Astrocyte (in vitro differentiated cells and primary cell): ENCODE results near the gene GPC5. TPM values are rescaled to one million over a fixed set of nuclear protein-coding genes. Genes with fewer than 3 reads are reported as not detected.

Experiments used
- DNase-seq: peaks from one replicate; pipeline ENCODE4 v3.0.0-alpha.2; 2010; ENCODE audit warnings: low read depth
- FAIRE-seq: peaks from 2 replicates; lab custom pipeline; 2011; peaks lifted over from hg19 to GRCh38; lab: Jason Lieb, UNC
- H2AFZ ChIP-seq: 2 replicates; pipeline ENCODE4 v1.6.0; 2012; ENCODE audit warnings: low read depth, low read length, inconsistent platforms
- H3K27ac ChIP-seq: 2 replicates; pipeline ENCODE4 v1.5.1; 2011; ENCODE audit warnings: low read depth, low read length, inconsistent platforms
- H3K27me3 ChIP-seq: 2 replicates; pipeline ENCODE4 v1.6.0; 2011; ENCODE audit warnings: low read length, inconsistent platforms; ENCODE audit not compliant: insufficient read depth
- H3K36me3 ChIP-seq: 2 replicates; pipeline ENCODE4 v1.5.1; 2011; ENCODE audit warnings: low read length, inconsistent platforms; ENCODE audit not compliant: insufficient read depth
- H3K4me1 ChIP-seq: 2 replicates; pipeline ENCODE4 v1.5.1; 2011; ENCODE audit warnings: low read length, inconsistent platforms; ENCODE audit not compliant: insufficient read depth
- H3K4me2 ChIP-seq: 2 replicates; pipeline ENCODE4 v1.6.0; 2012; ENCODE audit warnings: low read length, inconsistent platforms
- H3K4me3 ChIP-seq: 2 replicates; pipeline ENCODE4 v1.5.1; 2011; ENCODE audit warnings: low read depth, mild to moderate bottlenecking, low read length, inconsistent platforms; ENCODE audit not compliant: insufficient read depth
- H3K79me2 ChIP-seq: 2 replicates; pipeline ENCODE4 v1.6.0; 2012; ENCODE audit warnings: mild to moderate bottlenecking, low read length, inconsistent platforms; ENCODE audit not compliant: insufficient read depth
- H3K9ac ChIP-seq: 2 replicates; pipeline ENCODE4 v1.6.0; 2012; ENCODE audit warnings: mild to moderate bottlenecking, low read length, inconsistent platforms
- H3K9me3 ChIP-seq: 2 replicates; pipeline ENCODE4 v1.5.1; 2012; ENCODE audit warnings: low read depth, mild to moderate bottlenecking, low read length, inconsistent platforms; ENCODE audit not compliant: insufficient read depth
- H4K20me1 ChIP-seq: 2 replicates; pipeline ENCODE4 v1.6.0; 2012; ENCODE audit warnings: low read length, inconsistent platforms; ENCODE audit not compliant: insufficient read depth
- H3K27ac Mint-ChIP-seq: one replicate; pipeline ENCODE4 v1.8.0; 2021; ENCODE audit warnings: mild to moderate bottlenecking, mixed read lengths; ENCODE audit not compliant: unreplicated experiment
- H3K27me3 Mint-ChIP-seq: one replicate; pipeline ENCODE4 v1.8.0; 2021; ENCODE audit warnings: low read depth, mixed read lengths; ENCODE audit not compliant: unreplicated experiment
- H3K36me3 Mint-ChIP-seq: one replicate; pipeline ENCODE4 v1.8.0; 2021; ENCODE audit warnings: low read depth, mixed read lengths; ENCODE audit not compliant: unreplicated experiment
- H3K4me1 Mint-ChIP-seq: one replicate; pipeline ENCODE4 v1.8.0; 2021; ENCODE audit warnings: low read depth, mixed read lengths; ENCODE audit not compliant: unreplicated experiment
- H3K4me3 Mint-ChIP-seq: one replicate; pipeline ENCODE4 v1.8.0; 2021; ENCODE audit warnings: mild to moderate bottlenecking, moderate library complexity, mixed read lengths; ENCODE audit not compliant: unreplicated experiment
- H3K9me3 Mint-ChIP-seq: one replicate; pipeline ENCODE4 v1.8.0; 2021; ENCODE audit warnings: mild to moderate bottlenecking, mixed read lengths; ENCODE audit not compliant: unreplicated experiment
- CTCF ChIP-seq: IDR thresholded peaks from 2 replicates; pipeline ENCODE4 v1.5.1; 2011; ENCODE audit warnings: low read depth, mild to moderate bottlenecking, inconsistent platforms, low read length, moderate library complexity; ENCODE audit not compliant: insufficient read depth
- EZH2 ChIP-seq: IDR thresholded peaks from 2 replicates; pipeline ENCODE4 v1.6.1; 2012; ENCODE audit warnings: mild to moderate bottlenecking, low read length, inconsistent platforms; ENCODE audit not compliant: insufficient read depth
- total RNA-seq: library from RNA; stranded (reverse); gene quantifications from 2 replicates; pipeline ENCODE4 v1.2.1, GENCODE V29; 2021

GPC5 gene
- total RNA-seq, 1 donor from 2014 or later = 1.1 TPM

- Histone ChIP-seq H3K4me1 (no peaks in the 10 kb centered on the region), H3K27ac (no peak overlapping the region), H4K20me1 (no peaks in the 10 kb centered on the region), H3K4me3 (no peak overlapping the region), H2AFZ (no peak overlapping the region), H3K9me3 (no peaks in the 10 kb centered on the region), H3K27me3 (no peaks in the 10 kb centered on the region), H3K4me2 (no peak overlapping the region), H3K36me3 (no peaks in the 10 kb centered on the region), H3K79me2 (no peaks in the 10 kb centered on the region), H3K9ac (no peak overlapping the region)
- TF ChIP-seq EZH2 = no peak
- no peak for TF ChIP-seq CTCF
- peaks cover 3% of the 10 kb centered on the region for H3K27me3 Mint-ChIP-seq
- peak overlapping the region; percentile 63 for H3K27ac Mint-ChIP-seq
- H3K4me3 Mint-ChIP-seq = no peak overlapping the region
- H3K36me3 Mint-ChIP-seq = no peaks in the 10 kb centered on the region
- H3K4me1 Mint-ChIP-seq = peaks cover 9% of the 10 kb centered on the region
- no peaks in the 10 kb centered on the region for H3K9me3 Mint-ChIP-seq
- FAIRE-seq = no peak
- DNase-seq = peak; percentile 10
Measured at GRCh38 chr13:91482427-91482826, 84.0 kb downstream of the GPC5 start.

- no peaks in the 10 kb centered on the region for H3K4me1 ChIP-seq
- no peaks in the 10 kb centered on the region for H3K36me3 ChIP-seq
- H3K27ac ChIP-seq = no peak overlapping the region
- no peak overlapping the region for H2AFZ ChIP-seq
- peaks cover under 1% of the 10 kb centered on the region for H3K27me3 Mint-ChIP-seq
- TF ChIP-seq CTCF (no peak), EZH2 (no peak)
- peaks cover 2% of the 10 kb centered on the region for H3K9me3 Mint-ChIP-seq
- H3K4me2 ChIP-seq = no peak overlapping the region
- no peaks in the 10 kb centered on the region for H3K4me1 Mint-ChIP-seq
- FAIRE-seq (no peak), DNase-seq (no peak)
- H3K36me3 Mint-ChIP-seq = no peaks in the 10 kb centered on the region
- no peak overlapping the region for H3K27ac Mint-ChIP-seq
- H3K27me3 ChIP-seq = no peaks in the 10 kb centered on the region
- no peaks in the 10 kb centered on the region for H3K9me3 ChIP-seq
- H4K20me1 ChIP-seq = no peaks in the 10 kb centered on the region
- H3K9ac ChIP-seq = no peak overlapping the region
- no peak overlapping the region for H3K4me3 ChIP-seq
- H3K79me2 ChIP-seq = no peaks in the 10 kb centered on the region
- H3K4me3 Mint-ChIP-seq = no peak overlapping the region
Measured at GRCh38 chr13:91491980-91492379, 93.6 kb downstream of the GPC5 start.

- no peaks in the 10 kb centered on the region for H3K27me3 Mint-ChIP-seq
- peaks cover 2% of the 10 kb centered on the region for H3K9me3 Mint-ChIP-seq
- FAIRE-seq (no peak), DNase-seq (no peak)
- Histone ChIP-seq H3K36me3 (no peaks in the 10 kb centered on the region), H3K27ac (no peak overlapping the region), H3K27me3 (no peaks in the 10 kb centered on the region), H3K9ac (no peak overlapping the region), H2AFZ (no peak overlapping the region), H3K4me3 (no peak overlapping the region), H3K4me2 (no peak overlapping the region), H3K4me1 (no peaks in the 10 kb centered on the region), H3K79me2 (no peaks in the 10 kb centered on the region), H3K9me3 (no peaks in the 10 kb centered on the region), H4K20me1 (no peaks in the 10 kb centered on the region)
- no peak overlapping the region for H3K27ac Mint-ChIP-seq
- TF ChIP-seq CTCF = no peak
- no peak for TF ChIP-seq EZH2
- H3K4me3 Mint-ChIP-seq = no peak overlapping the region
- no peaks in the 10 kb centered on the region for H3K4me1 Mint-ChIP-seq
- no peaks in the 10 kb centered on the region for H3K36me3 Mint-ChIP-seq
Measured at GRCh38 chr13:91493442-91493841, 95.0 kb downstream of the GPC5 start.
